ENCODE results near the gene GOLGA2. TPM values are rescaled to one million over a fixed set of nuclear protein-coding genes. Genes with fewer than 3 reads are reported as not detected.
A peak's percentile ranks its signal among the peaks of the same experiment; 100 is the strongest.

GOLGA2 gene
- total and polyA plus RNA-seq, 2 of the 4 experiments (the other 2 are of a cell fraction), result 118 to 146 TPM

- H3K9ac ChIP-seq (ENCODE audit: low read depth, low read length), result peak within 1 kb of the TSS; percentile 100
- no peaks in the 10 kb centered on the region for H3K27me3 ChIP-seq (ENCODE audit: control insufficient read depth, insufficient read depth, low read length)
- peaks cover 2% of the 10 kb centered on the region; the same call in 1 of the 2 replicates for H3K9me1 ChIP-seq (ENCODE audit: insufficient read depth, low read length)
- peak within 1 kb of the TSS; percentile 99 for H3K14ac ChIP-seq (replicated peaks; ENCODE audit: low read depth, low read length)
- peak within 1 kb of the TSS; percentile 98 for H2AFZ ChIP-seq (replicated peaks; ENCODE audit: low read length, poor library complexity)
- in situ Hi-C loops (cut with MboI; ENCODE audit: low sequenced_read_pairs), result no loop called here
- dilution Hi-C loops (cut with HindIII; ENCODE audit: low sequenced_read_pairs, unreplicated experiment), result no loop called here
- peak within 1 kb of the TSS; percentile 99 for H4K5ac ChIP-seq (ENCODE audit: low read depth, low read length)
- peak within 1 kb of the TSS; percentile 100 for H3K56ac ChIP-seq (ENCODE audit: extremely low read depth, insufficient read depth, low read length)
- H4K20me1 ChIP-seq (ENCODE audit: insufficient read depth, low read length), result 0 out of 2 replicates have a peak, but pooled peaks cover 4% of the 10 kb centered on the region
- ChIA-PET POLR2A (ENCODE audit: unreplicated experiment) (no interaction called here), CTCF (no interaction called here)
- H2BK15ac ChIP-seq (ENCODE audit: low read depth, low read length), result peak within 1 kb of the TSS; percentile 100
- ATAC-seq (ENCODE audit: low read depth), result peak; percentile 93
- H4K91ac ChIP-seq (ENCODE audit: insufficient read depth, low read depth, low read length), result peak within 1 kb of the TSS; percentile 100
- H2AK5ac ChIP-seq (ENCODE audit: low read depth, low read length), result peak within 1 kb of the TSS; percentile 96
- peak within 1 kb of the TSS; percentile 99 for H3K18ac ChIP-seq (ENCODE audit: low read depth, low read length)
- H3K36me3 ChIP-seq (ENCODE audit: control insufficient read depth, insufficient read depth, low read length), result peaks cover 15% of the 10 kb centered on the region
- 0% methylated on average over 47 of the region's 83 CpGs; no CpG with 5 or more reads in 1 of the 2 experiments for WGBS, 2 experiments (ENCODE audit: extremely low coverage in 2 of 2, insufficient read length in 1 of 2)
- peak within 1 kb of the TSS; percentile 91 for H2BK20ac ChIP-seq (ENCODE audit: low read depth, low read length)
- H3K23ac ChIP-seq (ENCODE audit: low read depth, low read length), result peak within 1 kb of the TSS; percentile 100
- H3K4me1 ChIP-seq (ENCODE audit: control insufficient read depth, insufficient read depth, low read length), result peaks cover 5% of the 10 kb centered on the region
- peak within 1 kb of the TSS; percentile 99 for H2BK120ac ChIP-seq (ENCODE audit: low read depth, low read length)
- peak within 1 kb of the TSS; percentile 99 for H3K27ac ChIP-seq (ENCODE audit: insufficient read depth, low read length)
- no peaks in the 10 kb centered on the region for H3K9me3 ChIP-seq (ENCODE audit: control insufficient read depth, insufficient read depth, low read length)
- H3K4me2 ChIP-seq (ENCODE audit: low read depth, low read length), result peak within 1 kb of the TSS; percentile 95
- no TSS peak for BruUV-seq (replicated peaks)
- peak within 1 kb of the TSS; percentile 99 for H3K4ac ChIP-seq (ENCODE audit: low read depth, low read length)
- DNase-seq, result peak; percentile 92
- peak within 1 kb of the TSS; percentile 57 for H3K4me3 ChIP-seq (ENCODE audit: insufficient read depth, low read depth, low read length)
- H4K8ac ChIP-seq (ENCODE audit: low read depth in 2 of 2, low read length in 2 of 2), result peak within 1 kb of the TSS; percentile 99 to 100
- H2AK9ac ChIP-seq (replicated peaks; ENCODE audit: low read depth, low read length, poor library complexity), result peak within 1 kb of the TSS; percentile 89
- peaks cover 38 to 54% of the 10 kb centered on the region in 2 experiments for H3K79me1 ChIP-seq (ENCODE audit: low read depth in 1 of 2, low read length in 2 of 2)
- peak within 1 kb of the TSS; percentile 97 for H2BK5ac ChIP-seq (ENCODE audit: low read depth, low read length, poor library complexity, severe bottlenecking)
- intact Hi-C loops (cut with micrococcal nuclease), result loop anchor here (2.0 kb wide), 1 partner anchor 28 kb away; no protein-coding TSS in a partner anchor
- TF ChIP-seq CEBPB (IDR thresholded peaks at IDR 0.05; ENCODE audit: low read depth, low read length), result no peak
- no peak for TF ChIP-seq RFX5 (IDR thresholded peaks at IDR 0.05; ENCODE audit: low read depth, low read length)
- TF ChIP-seq RCOR1 (IDR thresholded peaks at IDR 0.05; ENCODE audit: insufficient replicate concordance, low read length), result no peak
- TF ChIP-seq USF2 (IDR thresholded peaks at IDR 0.05; ENCODE audit: low read depth, low read length), result no peak
- no peak for TF ChIP-seq NFE2L2 (IDR thresholded peaks at IDR 0.05; ENCODE audit: low read depth, low read length)
- peak; percentile 100 for TF ChIP-seq MXI1 (IDR thresholded peaks at IDR 0.05; ENCODE audit: borderline replicate concordance, low read depth, low read length)
- peak; percentile 69 for TF ChIP-seq MAZ (IDR thresholded peaks at IDR 0.05; ENCODE audit: borderline replicate concordance, low read depth, low read length)
- TF ChIP-seq CTCF (conservative IDR thresholded peaks at IDR 0.05; ENCODE audit: low read depth, low read length), result no peak
- TF ChIP-seq BHLHE40 (IDR thresholded peaks at IDR 0.05; ENCODE audit: low read depth, low read length), result no peak
- peak; percentile 11; the same call in 1 of the 2 replicates for TF ChIP-seq MAFK (IDR thresholded peaks at IDR 0.05; ENCODE audit: low read depth, low read length)
- no peak for TF ChIP-seq CHD1 (IDR thresholded peaks at IDR 0.05; ENCODE audit: low read depth, low read length)
- no peak for TF ChIP-seq ELK1 (IDR thresholded peaks at IDR 0.05; ENCODE audit: borderline replicate concordance, low read depth, low read length)
- no peak; the same call in 1 of the 2 replicates for TF ChIP-seq FOS (IDR thresholded peaks at IDR 0.05; ENCODE audit: low read depth, low read length)
- TF ChIP-seq RAD21 (IDR thresholded peaks at IDR 0.05; ENCODE audit: low read length), result no peak
Measured at GRCh38 chr9:128322404-128323211, 46.8 kb upstream of the GOLGA2 start, which contains the start of the genes COQ4 and TRUB2. TSS of gene COQ4 (plus strand) at chr9:128322839. CDS start at chr9:128322859, 20 bp downstream. TSS of gene TRUB2 (minus strand) at chr9:128322447. CDS start at chr9:128322408, 39 bp downstream.
